Esophagus squamous epithelium (tissue), 4 donors: ENCODE results near the gene PDILT.

Experiments used
- POLR2A ChIP-seq, 4 donors: fragments of 450-650 bp; IDR thresholded peaks; one replicate each; pipeline ENCODE4 v1.6.1; 2017; ENCODE audit warnings: antibody characterized with exemption in 4 of 4, mild to moderate bottlenecking in 4 of 4, moderate library complexity in 3 of 4
- TF ChIP-seq, protein P1 (sequence below), 6 experiments: fragments of 450-650 bp in 4 of 6; fragments of 200-600 bp in 2 of 6; sonication (generic) in 2 of 6; IDR thresholded peaks; one replicate each; pipeline ENCODE4 v1.5.1; 2016 to 2019; ENCODE audit warnings: antibody characterized with exemption in 6 of 6, mild to moderate bottlenecking in 4 of 6, moderate library complexity in 4 of 6

DNA sequence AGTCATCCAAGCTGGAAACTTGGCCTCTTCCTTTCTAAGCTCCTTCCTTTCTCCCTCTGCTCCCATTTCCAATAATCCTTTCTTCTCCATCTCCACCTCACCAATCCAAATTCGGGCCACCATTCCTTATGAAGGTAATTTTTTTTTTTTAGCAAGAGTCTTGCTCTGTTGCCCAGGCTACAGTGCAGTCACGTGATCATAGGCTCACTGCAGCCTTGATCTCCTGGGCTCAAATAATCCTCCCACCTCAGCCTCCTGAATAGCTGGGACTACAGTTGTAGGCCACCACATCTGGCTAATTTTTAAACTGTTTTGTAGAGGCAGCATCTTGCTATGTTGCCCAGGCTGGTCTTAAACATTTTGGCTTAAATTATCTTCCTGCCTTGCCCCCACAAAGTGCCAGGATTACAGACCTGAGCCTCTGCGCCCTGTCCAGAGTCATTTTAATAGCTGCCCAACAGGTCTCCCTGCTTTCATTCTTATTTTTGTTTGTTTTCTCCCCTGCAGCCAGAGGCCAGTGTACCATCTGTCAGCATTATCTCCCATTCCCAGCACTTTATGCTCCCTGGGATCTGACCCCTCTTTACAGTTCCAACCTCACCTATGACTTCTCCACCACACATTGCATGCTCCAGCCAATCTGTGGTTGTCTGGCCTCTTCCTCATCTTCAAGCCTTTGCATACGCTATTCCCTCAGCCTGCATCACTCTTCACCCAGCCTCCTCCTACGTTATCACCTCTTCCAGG lies 75.0 kb downstream of the PDILT start:
- TF ChIP-seq, protein P1, sequence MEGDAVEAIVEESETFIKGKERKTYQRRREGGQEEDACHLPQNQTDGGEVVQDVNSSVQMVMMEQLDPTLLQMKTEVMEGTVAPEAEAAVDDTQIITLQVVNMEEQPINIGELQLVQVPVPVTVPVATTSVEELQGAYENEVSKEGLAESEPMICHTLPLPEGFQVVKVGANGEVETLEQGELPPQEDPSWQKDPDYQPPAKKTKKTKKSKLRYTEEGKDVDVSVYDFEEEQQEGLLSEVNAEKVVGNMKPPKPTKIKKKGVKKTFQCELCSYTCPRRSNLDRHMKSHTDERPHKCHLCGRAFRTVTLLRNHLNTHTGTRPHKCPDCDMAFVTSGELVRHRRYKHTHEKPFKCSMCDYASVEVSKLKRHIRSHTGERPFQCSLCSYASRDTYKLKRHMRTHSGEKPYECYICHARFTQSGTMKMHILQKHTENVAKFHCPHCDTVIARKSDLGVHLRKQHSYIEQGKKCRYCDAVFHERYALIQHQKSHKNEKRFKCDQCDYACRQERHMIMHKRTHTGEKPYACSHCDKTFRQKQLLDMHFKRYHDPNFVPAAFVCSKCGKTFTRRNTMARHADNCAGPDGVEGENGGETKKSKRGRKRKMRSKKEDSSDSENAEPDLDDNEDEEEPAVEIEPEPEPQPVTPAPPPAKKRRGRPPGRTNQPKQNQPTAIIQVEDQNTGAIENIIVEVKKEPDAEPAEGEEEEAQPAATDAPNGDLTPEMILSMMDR (IDR thresholded peaks at IDR 0.05): no peak
- no peak for TF ChIP-seq POLR2A (IDR thresholded peaks at IDR 0.05)
